Stimulated activated CD4-positive, alpha-beta T cell treated with anti-CD3 and anti-CD28 coated beads, Interleukin-1b, Interleukin-23, amount 100 ng/mL, for 4 hours (primary cell): ENCODE data around the gene BLM.

Source experiments
- DNase-seq, 2 donors: peaks; one replicate each; pipeline ENCODE4 v3.0.0-alpha.2; 2020; ENCODE audit warnings: low read depth in 2 of 2

BLM gene

GRCh38 chr15:90740545-90740944 lies 23.4 kb downstream of the BLM start:
- peak in 1 of 2 donors; percentile 3 for DNase-seq

- DNase-seq: no peak
Observed at GRCh38 chr15:90742087-90742486, 24.9 kb downstream of the BLM start.

- DNase-seq: no peak
Observed at GRCh38 chr15:90743407-90743806, 26.3 kb downstream of the BLM start.

GRCh38 chr15:90744759-90745402 lies 27.7 kb downstream of the BLM start:
- no peak for DNase-seq

GRCh38 chr15:90749754-90750153 lies 32.6 kb downstream of the BLM start:
- DNase-seq: no peak

- no peak for DNase-seq
Observed at GRCh38 chr15:90750186-90750585, 33.0 kb downstream of the BLM start.

- DNase-seq: no peak
Observed at GRCh38 chr15:90751300-90751825, 34.2 kb downstream of the BLM start.

- no peak for DNase-seq
Observed at GRCh38 chr15:90756916-90757315, 39.8 kb downstream of the BLM start.

GRCh38 chr15:90757461-90757860 lies 40.3 kb downstream of the BLM start:
- DNase-seq: no peak

- DNase-seq: no peak
Observed at GRCh38 chr15:90760661-90761232, 43.6 kb downstream of the BLM start.

- DNase-seq: no peak
Observed at GRCh38 chr15:90761629-90762028, 44.5 kb downstream of the BLM start.

- no peak for DNase-seq
Observed at GRCh38 chr15:90762109-90762508, 45.0 kb downstream of the BLM start.

GRCh38 chr15:90763366-90764099 lies 46.4 kb downstream of the BLM start:
- DNase-seq: no peak

- no peak for DNase-seq
Observed at GRCh38 chr15:90765531-90765930, 48.4 kb downstream of the BLM start.

GRCh38 chr15:90765966-90766365 lies 48.8 kb downstream of the BLM start:
- DNase-seq: no peak

GRCh38 chr15:90769375-90769774 lies 52.2 kb downstream of the BLM start:
- DNase-seq: no peak

- DNase-seq: no peak
Observed at GRCh38 chr15:90773485-90773884, 56.3 kb downstream of the BLM start.

- DNase-seq: no peak
Observed at GRCh38 chr15:90774731-90775514, 57.8 kb downstream of the BLM start.

GRCh38 chr15:90780916-90781315 lies 63.8 kb downstream of the BLM start:
- no peak for DNase-seq

- DNase-seq: no peak
Observed at GRCh38 chr15:90782442-90782841, 65.3 kb downstream of the BLM start.

GRCh38 chr15:90787881-90788280 lies 70.7 kb downstream of the BLM start:
- DNase-seq: no peak

- DNase-seq: no peak
Observed at GRCh38 chr15:90789462-90789861, 72.3 kb downstream of the BLM start.
